ENCODE results near the gene BHLHE23.

The BHLHE23 gene

GRCh38 chr20:62971211-62971949 is 35.4 kb downstream of the BHLHE23 start:
- H3K27ac Mint-ChIP-seq, result no peak overlapping the region
- peak overlapping the region; percentile 2 for H3K4me3 Mint-ChIP-seq
- no peak for ATAC-seq
- peaks cover 17% of the 10 kb centered on the region for H3K4me1 Mint-ChIP-seq
- peaks cover 4% of the 10 kb centered on the region for H3K36me3 Mint-ChIP-seq
- H3K9me3 Mint-ChIP-seq, result no peaks in the 10 kb centered on the region
- peaks cover 48% of the 10 kb centered on the region for H3K27me3 Mint-ChIP-seq

- H3K4me3 Mint-ChIP-seq, result no peak overlapping the region
- H3K4me1 Mint-ChIP-seq, result peaks cover 17% of the 10 kb centered on the region
- ATAC-seq, result no peak
- H3K36me3 Mint-ChIP-seq, result peaks cover 10% of the 10 kb centered on the region
- no peak overlapping the region for H3K27ac Mint-ChIP-seq
- H3K9me3 Mint-ChIP-seq, result no peaks in the 10 kb centered on the region
- peaks cover 40% of the 10 kb centered on the region for H3K27me3 Mint-ChIP-seq
Observed at GRCh38 chr20:62970307-62971210, 36.2 kb downstream of the BHLHE23 start.

- peaks cover 17% of the 10 kb centered on the region for H3K4me1 Mint-ChIP-seq
- no peak overlapping the region for H3K27ac Mint-ChIP-seq
- H3K9me3 Mint-ChIP-seq, result no peaks in the 10 kb centered on the region
- H3K27me3 Mint-ChIP-seq, result peaks cover 39% of the 10 kb centered on the region
- no peak overlapping the region for H3K4me3 Mint-ChIP-seq
- H3K36me3 Mint-ChIP-seq, result peaks cover 11% of the 10 kb centered on the region
- no peak for ATAC-seq
Observed at GRCh38 chr20:62969939-62970306, 36.8 kb downstream of the BHLHE23 start.

- H3K9me3 Mint-ChIP-seq, result no peaks in the 10 kb centered on the region
- no peak for ATAC-seq
- H3K4me3 Mint-ChIP-seq, result no peak overlapping the region
- H3K36me3 Mint-ChIP-seq, result peaks cover 14% of the 10 kb centered on the region
- H3K27me3 Mint-ChIP-seq, result peaks cover 32% of the 10 kb centered on the region
- H3K27ac Mint-ChIP-seq, result no peak overlapping the region
- peaks cover 17% of the 10 kb centered on the region for H3K4me1 Mint-ChIP-seq
Observed at GRCh38 chr20:62969179-62969760, 37.5 kb downstream of the BHLHE23 start.

- ATAC-seq, result no peak
- Mint-ChIP-seq H3K27me3 (peaks cover 26% of the 10 kb centered on the region), H3K27ac (no peak overlapping the region), H3K9me3 (no peaks in the 10 kb centered on the region), H3K36me3 (peaks cover 21% of the 10 kb centered on the region), H3K4me1 (peaks cover 17% of the 10 kb centered on the region), H3K4me3 (no peak overlapping the region)
Observed at GRCh38 chr20:62968378-62969178, 38.2 kb downstream of the BHLHE23 start.

GRCh38 chr20:62967628-62968351 is 39.0 kb downstream of the BHLHE23 start:
- Mint-ChIP-seq H3K27me3 (peaks cover 20% of the 10 kb centered on the region), H3K9me3 (no peaks in the 10 kb centered on the region), H3K4me1 (peaks cover 16% of the 10 kb centered on the region), H3K36me3 (peaks cover 21% of the 10 kb centered on the region), H3K4me3 (no peak overlapping the region), H3K27ac (no peak overlapping the region)
- ATAC-seq, result no peak

GRCh38 chr20:62967149-62967501 is 39.6 kb downstream of the BHLHE23 start:
- H3K4me1 Mint-ChIP-seq, result peaks cover 9% of the 10 kb centered on the region
- no peak overlapping the region for H3K4me3 Mint-ChIP-seq
- H3K36me3 Mint-ChIP-seq, result peaks cover 21% of the 10 kb centered on the region
- H3K27me3 Mint-ChIP-seq, result peaks cover 13% of the 10 kb centered on the region
- H3K27ac Mint-ChIP-seq, result no peak overlapping the region
- no peak for ATAC-seq
- no peaks in the 10 kb centered on the region for H3K9me3 Mint-ChIP-seq

- ATAC-seq, result no peak
- peaks cover 27% of the 10 kb centered on the region for H3K36me3 Mint-ChIP-seq
- H3K27me3 Mint-ChIP-seq, result peaks cover 7% of the 10 kb centered on the region
- H3K4me1 Mint-ChIP-seq, result peaks cover 3% of the 10 kb centered on the region
- no peaks in the 10 kb centered on the region for H3K9me3 Mint-ChIP-seq
- no peak overlapping the region for H3K27ac Mint-ChIP-seq
- no peak overlapping the region for H3K4me3 Mint-ChIP-seq
Observed at GRCh38 chr20:62966212-62967148, 40.3 kb downstream of the BHLHE23 start.

GRCh38 chr20:62965363-62965771 is 41.4 kb downstream of the BHLHE23 start:
- Mint-ChIP-seq H3K9me3 (no peaks in the 10 kb centered on the region), H3K27me3 (no peaks in the 10 kb centered on the region), H3K4me1 (no peaks in the 10 kb centered on the region), H3K36me3 (peaks cover 34% of the 10 kb centered on the region), H3K4me3 (no peak overlapping the region), H3K27ac (no peak overlapping the region)
- ATAC-seq, result no peak

GRCh38 chr20:62964700-62965099 is 42.1 kb downstream of the BHLHE23 start:
- H3K4me3 Mint-ChIP-seq, result no peak overlapping the region
- peaks cover 40% of the 10 kb centered on the region for H3K36me3 Mint-ChIP-seq
- no peak overlapping the region for H3K27ac Mint-ChIP-seq
- H3K27me3 Mint-ChIP-seq, result no peaks in the 10 kb centered on the region
- no peak for ATAC-seq
- no peaks in the 10 kb centered on the region for H3K9me3 Mint-ChIP-seq
- H3K4me1 Mint-ChIP-seq, result no peaks in the 10 kb centered on the region

GRCh38 chr20:62963614-62964397 is 43.0 kb downstream of the BHLHE23 start:
- Mint-ChIP-seq H3K4me1 (no peaks in the 10 kb centered on the region), H3K4me3 (no peak overlapping the region), H3K27me3 (no peaks in the 10 kb centered on the region)

GRCh38 chr20:62962891-62963613 is 43.7 kb downstream of the BHLHE23 start:
- H3K4me3 Mint-ChIP-seq, result no peak overlapping the region

More at GRCh38 chr20:62963614-62964397, 43.0 kb downstream of the BHLHE23 start:
- H3K27ac Mint-ChIP-seq, result no peak overlapping the region
- H3K36me3 Mint-ChIP-seq, result peaks cover 41% of the 10 kb centered on the region
- no peak for ATAC-seq
- no peaks in the 10 kb centered on the region for H3K9me3 Mint-ChIP-seq

More at GRCh38 chr20:62962891-62963613, 43.7 kb downstream of the BHLHE23 start:
- Mint-ChIP-seq H3K4me1 (no peaks in the 10 kb centered on the region), H3K36me3 (peaks cover 43% of the 10 kb centered on the region), H3K27me3 (no peaks in the 10 kb centered on the region), H3K27ac (no peak overlapping the region), H3K9me3 (no peaks in the 10 kb centered on the region)
- ATAC-seq, result no peak

Data from stimulated activated memory B cell treated with anti-CD40 and anti-IgM and Interleukin-4, amounts not matched to agents 10 μg/mL and 1 μg/mL and 100 μg/mL, for 72 hours (primary cell).